ENCODE data around the gene CAMK1. TPM values are rescaled to one million over a fixed set of nuclear protein-coding genes. Genes with fewer than 3 reads are reported as not detected.
"Not testable (repeated sequence)": the region's sequence is repeated elsewhere in the genome, so short reads cannot be mapped to it uniquely, and the experiment has no call there.

The CAMK1 gene
- total and polyA plus RNA-seq, 2 donors (not counting 3 experiments of a cell fraction or from before 2014, with no cell fraction given) = 23.5 to 28.4 TPM

GRCh38 chr3:9776896-9777693 lies 7.3 kb upstream of the CAMK1 start:
- Histone ChIP-seq H3K9ac (replicated peaks; ENCODE audit: extremely low read depth, insufficient read depth, low read length) (no peak overlapping the region), H3K27me3 (ENCODE audit: control insufficient read depth in 2 of 2, insufficient read depth in 2 of 2, low read length in 2 of 2) (no peaks in the 10 kb centered on the region), H3K9me1 (replicated peaks; ENCODE audit: control insufficient read depth, extremely low read depth, insufficient read depth, low read length) (no peaks in the 10 kb centered on the region), H3K9me3 (replicated peaks; ENCODE audit: control insufficient read depth, insufficient read depth, low read length) (no peaks in the 10 kb centered on the region), H3K36me3 (ENCODE audit: control insufficient read depth in 2 of 2, extremely low read depth in 1 of 2, insufficient read depth in 2 of 2, low read length in 2 of 2) (peaks cover 0 to under 1% of the 10 kb centered on the region in 2 experiments), H2AFZ (ENCODE audit: low read depth, low read length) (no peak overlapping the region), H3K27ac (ENCODE audit: insufficient read depth, low read depth, low read length) (no peak overlapping the region), H3K79me2 (ENCODE audit: control insufficient read depth, insufficient read depth, low read length) (no peaks in the 10 kb centered on the region), H3K4me3 (replicated peaks in 1 of 3; ENCODE audit: insufficient read depth in 1 of 3, low read depth in 1 of 3, low read length in 3 of 3) (no peak overlapping the region), H3K4me2 (ENCODE audit: insufficient read depth, low read length) (no peak overlapping the region), H4K20me1 (replicated peaks; ENCODE audit: control insufficient read depth, extremely low read depth, insufficient read depth, low read length) (no peaks in the 10 kb centered on the region), H3K4me1 (ENCODE audit: control insufficient read depth, extremely low read depth, insufficient read depth, low read length) (no peaks in the 10 kb centered on the region)
- POLR2A ChIA-PET = no interaction called here
- DNase-seq (ENCODE audit: low read depth, low spot score) = no peak
- CTCF ChIA-PET = no interaction called here
- no TSS peak for BruUV-seq (replicated peaks)
- dilution Hi-C loops (cut with MboI; ENCODE audit: extremely low pct_ligation_motif_present, low sequenced_read_pairs) (no loop called here), intact Hi-C loops (cut with micrococcal nuclease) (no loop called here)
- FAIRE-seq = no peak
- TF ChIP-seq MAX (IDR thresholded peaks at IDR 0.05; ENCODE audit: insufficient read depth, insufficient read length) (no peak), POLR2A (IDR thresholded peaks at IDR 0.05; ENCODE audit: low read depth, low read length) (no peak), JUN (IDR thresholded peaks at IDR 0.05; ENCODE audit: borderline replicate concordance, insufficient read depth, insufficient read length, low read depth) (no peak), MYC (IDR thresholded peaks at IDR 0.05; ENCODE audit: low read depth, low read length) (no peak), POLR2AphosphoS5 (IDR thresholded peaks at IDR 0.05; ENCODE audit: insufficient read depth, low read depth, low read length) (no peak), FOS (IDR thresholded peaks at IDR 0.05; ENCODE audit: borderline replicate concordance, insufficient read depth, low read length) (no peak), GATA2 (IDR thresholded peaks at IDR 0.05; ENCODE audit: insufficient read depth, insufficient read length, low read depth, low read length) (no peak), EZH2 (IDR thresholded peaks at IDR 0.05; ENCODE audit: borderline replicate concordance, low read depth, low read length, severe bottlenecking) (no peak), CTCF (IDR thresholded peaks at IDR 0.05; ENCODE audit: extremely low read depth in 1 of 2, insufficient read depth in 1 of 2, low read depth in 1 of 2, low read length in 2 of 2) (no peak)

DNA sequence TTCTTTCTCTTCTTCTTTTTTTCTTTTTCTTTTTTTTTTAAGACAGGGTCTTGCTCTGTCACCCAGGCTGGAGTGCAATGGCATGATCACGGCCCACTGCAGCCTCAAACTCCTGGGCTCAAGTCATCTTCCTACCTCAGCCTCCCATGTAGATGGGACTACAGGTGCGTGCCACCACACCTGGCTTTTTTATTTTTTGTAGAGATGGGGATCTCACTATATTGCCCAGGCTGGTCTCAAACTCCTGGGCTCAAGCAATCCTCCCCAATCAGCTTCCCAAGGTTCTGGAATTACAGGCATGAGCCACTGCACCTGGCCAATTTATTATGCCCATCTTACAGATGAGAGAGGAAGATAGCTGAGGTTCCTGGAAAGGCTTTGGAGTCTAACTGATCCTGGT lies 1.3 kb upstream of the CAMK1 start:
- intact Hi-C loops (cut with micrococcal nuclease); POLR2A ChIA-PET: not testable (repeated sequence)

More for the DNA sequence above, 1.3 kb upstream of the CAMK1 start:
- CTCF ChIA-PET; DNase-seq (ENCODE audit: low read depth, low spot score); H2AFZ ChIP-seq (ENCODE audit: low read depth, low read length); FAIRE-seq; H3K79me2 ChIP-seq (ENCODE audit: control insufficient read depth, insufficient read depth, low read length); H3K4me2 ChIP-seq (ENCODE audit: insufficient read depth, low read length); H3K36me3 ChIP-seq (ENCODE audit: control insufficient read depth in 2 of 2, extremely low read depth in 1 of 2, insufficient read depth in 2 of 2, low read length in 2 of 2); H3K9me3 ChIP-seq (replicated peaks; ENCODE audit: control insufficient read depth, insufficient read depth, low read length); H3K27ac ChIP-seq (ENCODE audit: insufficient read depth, low read depth, low read length); H3K9me1 ChIP-seq (replicated peaks; ENCODE audit: control insufficient read depth, extremely low read depth, insufficient read depth, low read length); H3K27me3 ChIP-seq (ENCODE audit: control insufficient read depth in 2 of 2, insufficient read depth in 2 of 2, low read length in 2 of 2); H3K9ac ChIP-seq (replicated peaks; ENCODE audit: extremely low read depth, insufficient read depth, low read length); H4K20me1 ChIP-seq (replicated peaks; ENCODE audit: control insufficient read depth, extremely low read depth, insufficient read depth, low read length); dilution Hi-C loops (cut with MboI; ENCODE audit: extremely low pct_ligation_motif_present, low sequenced_read_pairs); BruUV-seq (replicated peaks); H3K4me3 ChIP-seq (replicated peaks in 1 of 3; ENCODE audit: insufficient read depth in 1 of 3, low read depth in 1 of 3, low read length in 3 of 3): not testable (repeated sequence)
- H3K4me1 ChIP-seq (ENCODE audit: control insufficient read depth, extremely low read depth, insufficient read depth, low read length) = peaks cover 18% of the 10 kb centered on the region
